SK-N-SH (cell line): ENCODE data around the gene NFATC2IP. TPM values are rescaled to one million over a fixed set of nuclear protein-coding genes. Genes with fewer than 3 reads are reported as not detected.
A peak's percentile ranks its signal among the peaks of the same experiment; 100 is the strongest.

Source experiments
- CTCF ChIA-PET: fragments of 300-600, 350-600 bp; formaldehyde crosslinking; extraction: SDS; loops from one replicate; lab custom pipeline; 2021; lab: Yijun Ruan, JAX
- POLR2A ChIA-PET: fragments of 350-600 bp; sonication (Branson Sonifier 250); formaldehyde crosslinking; extraction: SDS; loops from one replicate; lab custom pipeline; 2020; ENCODE audit warnings: antibody characterized with exemption, inconsistent platforms; lab: Yijun Ruan, JAX
- DNase-seq: peaks from one replicate; pipeline ENCODE4 v3.0.0; 2012
- H2AFZ ChIP-seq: fragments of 200-600 bp; sonication (generic); 2 replicates; pipeline ENCODE4 v1.8.1; 2016; ENCODE audit warnings: antibody characterized with exemption, mild to moderate bottlenecking, low read depth
- H3F3A ChIP-seq: fragments of 200-600 bp; sonication (generic); replicated peaks from 2 replicates; pipeline ENCODE3; 2016; ENCODE audit warnings: antibody characterized with exemption, mild to moderate bottlenecking; ENCODE audit not compliant: insufficient read depth
- H3K27ac ChIP-seq, 2 experiments: fragments of 200-500 bp in 1 of 2; fragments of 200-600 bp in 1 of 2; sonication (Bioruptor generic) in 1 of 2; sonication (generic), shearing (Covaris generic) in 1 of 2; 2 replicates each; pipeline versions ENCODE4 v1.5.1 to v1.6.1; 2014 to 2016; ENCODE audit warnings: low read depth in 2 of 2, inconsistent platforms in 1 of 2, low read length in 1 of 2, mild to moderate bottlenecking in 1 of 2, mixed read lengths in 1 of 2
- H3K27me3 ChIP-seq: fragments of 200-600 bp; sonication (generic), shearing (Covaris generic); 2 replicates; pipeline ENCODE4 v1.6.1; 2016; ENCODE audit warnings: mixed run types; ENCODE audit not compliant: insufficient read depth
- H3K36me3 ChIP-seq, 2 experiments: fragments of 200-500 bp in 1 of 2; fragments of 200-600 bp in 1 of 2; sonication (Bioruptor generic) in 1 of 2; sonication (generic) in 1 of 2; replicated peaks in 1 of 2; 2 replicates each; pipeline versions ENCODE3 to v1.5.1; 2014 to 2016; ENCODE audit warnings: low read length in 1 of 2, mild to moderate bottlenecking in 1 of 2; ENCODE audit not compliant: insufficient read depth in 2 of 2, control insufficient read depth in 1 of 2
- H3K4me1 ChIP-seq, 2 experiments: fragments of 200-500 bp in 1 of 2; fragments of 200-600 bp in 1 of 2; sonication (Bioruptor generic) in 1 of 2; sonication (generic), shearing (Covaris generic) in 1 of 2; 2 replicates each; pipeline versions ENCODE4 v1.5.1 to v1.6.1; 2014 to 2016; ENCODE audit warnings: low read depth in 1 of 2, low read length in 1 of 2, mixed run types in 1 of 2; ENCODE audit not compliant: insufficient read depth in 2 of 2, control insufficient read depth in 1 of 2
- H3K4me2 ChIP-seq: fragments of 200-600 bp; sonication (generic), shearing (Covaris generic); 2 replicates; pipeline ENCODE4 v1.6.1; 2017; ENCODE audit warnings: mixed run types
- H3K4me3 ChIP-seq, 2 experiments: fragments of 200-500 bp in 1 of 2; fragments of 200-600 bp in 1 of 2; sonication (Bioruptor generic) in 1 of 2; sonication (generic), shearing (Covaris generic) in 1 of 2; 2 replicates each; pipeline versions ENCODE4 v1.5.1 to v1.8.1; 2014 to 2016; ENCODE audit warnings: low read depth in 2 of 2, inconsistent platforms in 1 of 2, low read length in 1 of 2, mild to moderate bottlenecking in 1 of 2, mixed read lengths in 1 of 2, moderate library complexity in 1 of 2
- H3K79me2 ChIP-seq: fragments of 200-600 bp; sonication (generic); 2 replicates; pipeline ENCODE4 v1.8.1; 2017; ENCODE audit warnings: mild to moderate bottlenecking; ENCODE audit not compliant: insufficient read depth
- H3K9ac ChIP-seq: fragments of 200-600 bp; sonication (generic); 2 replicates; pipeline ENCODE4 v1.6.1; 2017; ENCODE audit warnings: mixed run types
- H3K9me2 ChIP-seq: fragments of 200-600 bp; sonication (generic); 2 replicates; pipeline ENCODE4 v1.6.1; 2017; ENCODE audit warnings: mixed run types
- H3K9me3 ChIP-seq: fragments of 200-600 bp; sonication (generic); 2 replicates; pipeline ENCODE4 v1.6.1; 2017; ENCODE audit warnings: mixed run types, mild to moderate bottlenecking, moderate library complexity
- H4K20me1 ChIP-seq: fragments of 200-600 bp; sonication (generic); 2 replicates; pipeline ENCODE4 v1.6.1; 2017; ENCODE audit warnings: mild to moderate bottlenecking, mixed run types; ENCODE audit not compliant: insufficient read depth
- CTCF ChIP-seq: fragments of 200-600 bp; sonication (generic); IDR thresholded peaks from 2 replicates; pipeline ENCODE4 v1.6.1; 2017; ENCODE audit warnings: antibody characterized with exemption, mild to moderate bottlenecking, moderate library complexity
- EZH2phosphoT487 ChIP-seq: fragments of 200-600 bp; sonication (generic); IDR thresholded peaks from 2 replicates; pipeline ENCODE4 v1.6.1; 2017; ENCODE audit warnings: low read depth, mixed run types, mild to moderate bottlenecking, antibody characterized with exemption, moderate library complexity, borderline replicate concordance
- FOXJ3 ChIP-seq: sonication (generic); formaldehyde crosslinking; IDR thresholded peaks from 2 replicates; pipeline ENCODE4 v1.5.1; 2020; ENCODE audit warnings: mild to moderate bottlenecking, missing genetic modification reagents
- FOXM1 ChIP-seq: IDR thresholded peaks from 2 replicates; pipeline ENCODE4 v1.4.0; 2012; ENCODE audit warnings: low read depth, mild to moderate bottlenecking
- GABPA ChIP-seq: IDR thresholded peaks from 2 replicates; pipeline ENCODE4 v1.4.0; 2012; ENCODE audit warnings: low read depth, mild to moderate bottlenecking
- MAX ChIP-seq: IDR thresholded peaks from 2 replicates; pipeline ENCODE4 v1.4.0; 2012; ENCODE audit warnings: low read depth
- NFIC ChIP-seq: IDR thresholded peaks from 2 replicates; pipeline ENCODE4 v1.4.0; 2012; ENCODE audit warnings: borderline replicate concordance
- PBX3 ChIP-seq: IDR thresholded peaks from 2 replicates; pipeline ENCODE4; 2012
- POLR2AphosphoS5 ChIP-seq: IDR thresholded peaks from 2 replicates; pipeline ENCODE4 v1.6.1; 2012; ENCODE audit warnings: low read depth, low read length
- RFX5 ChIP-seq: IDR thresholded peaks from 2 replicates; pipeline ENCODE4 v1.6.1; 2012; ENCODE audit warnings: mild to moderate bottlenecking, improper control_type of control experiment, low read length
- RXRA ChIP-seq: IDR thresholded peaks from 2 replicates; pipeline ENCODE4 v1.4.0; 2012; ENCODE audit warnings: low read depth, mild to moderate bottlenecking, borderline replicate concordance
- SIN3A ChIP-seq: IDR thresholded peaks from 2 replicates; pipeline ENCODE4 v1.6.1; 2012; ENCODE audit warnings: low read depth, mild to moderate bottlenecking, low read length, moderate library complexity, borderline replicate concordance
- SMC3 ChIP-seq: IDR thresholded peaks from 2 replicates; pipeline ENCODE4 v1.6.1; 2012; ENCODE audit warnings: low read depth, low read length, improper control_type of control experiment
- TAF1 ChIP-seq: IDR thresholded peaks from 2 replicates; pipeline ENCODE4 v1.6.1; 2012; ENCODE audit warnings: low read depth, mild to moderate bottlenecking, low read length, moderate library complexity, borderline replicate concordance
- TCF12 ChIP-seq: IDR thresholded peaks from 2 replicates; pipeline ENCODE4 v1.4.0; 2012
- USF2 ChIP-seq: fragments of 150-350 bp; IDR thresholded peaks from 2 replicates; pipeline ENCODE4 v1.6.1; 2017; ENCODE audit warnings: antibody characterized with exemption, low read length, low read depth, borderline replicate concordance
- ZBTB33 ChIP-seq: IDR thresholded peaks from 2 replicates; pipeline ENCODE4 v1.4.0; 2012; ENCODE audit warnings: low read depth, borderline replicate concordance
- WGBS: methylation state at CpG from one replicate; pipeline ENCODE4 v1.1.6; 2017; ENCODE audit warnings: low lambda C conversion rate; 5-methylcytosine and 5-hydroxymethylcytosine counted together
- polyA plus RNA-seq, 3 experiments: library from polyadenylated mRNA; depleted of rRNA; stranded (reverse); fragments of >200 nt; gene quantifications; 2 replicates each; pipeline ENCODE4 v1.2.3, GENCODE V29; 2012

Gene NFATC2IP
- polyA plus RNA-seq, 1 of the 3 experiments (the other 2 are of a cell fraction): 41.9 TPM

GRCh38 chr16:28923231-28923587 lies 27.5 kb upstream of the NFATC2IP start:
- no peak for DNase-seq
- Histone ChIP-seq H3K4me2 (no peak overlapping the region), H2AFZ (no peak overlapping the region), H3K27ac (no peak overlapping the region), H3K4me1 (peaks cover 0 to 5% of the 10 kb centered on the region in 2 experiments; a peak in 1 of 4 replicates), H3K4me3 (no peak overlapping the region), H3K79me2 (0 out of 2 replicates have a peak, but pooled peaks cover 4% of the 10 kb centered on the region), H4K20me1 (0 out of 2 replicates have a peak, but pooled peaks cover 6% of the 10 kb centered on the region), H3K36me3 (peaks cover 8 to 19% of the 10 kb centered on the region in 2 experiments), H3K9ac (no peak overlapping the region), H3F3A (peaks cover 10% of the 10 kb centered on the region), H3K27me3 (no peaks in the 10 kb centered on the region), H3K9me2 (no peaks in the 10 kb centered on the region), H3K9me3 (no peaks in the 10 kb centered on the region)
- TF ChIP-seq CTCF (no peak), FOXJ3 (CRISPR knock-in tag) (no peak), PBX3 (no peak), TAF1 (no peak), SIN3A (no peak), SMC3 (no peak), USF2 (no peak), NFIC (no peak)
- WGBS: 94% methylated on average over 3 of the region's 3 CpGs
- CTCF ChIA-PET: interaction anchor here (1.1 kb wide), 1 partner anchor 22 kb away, joined by 7 read pairs; no protein-coding TSS in a partner anchor
- POLR2A ChIA-PET: interaction anchor here (1.0 kb wide), 1 partner anchor 60 kb away, joined by 3 read pairs; the partner anchor contains the start of gene SH2B1

- Histone ChIP-seq H3K4me1 (peaks cover 0 to 5% of the 10 kb centered on the region in 2 experiments; a peak in 1 of 4 replicates), H4K20me1 (0 out of 2 replicates have a peak, but pooled peaks cover 6% of the 10 kb centered on the region), H3F3A (peaks cover 10% of the 10 kb centered on the region), H3K9me3 (no peaks in the 10 kb centered on the region), H3K4me2 (peak overlapping the region; percentile 82), H3K9me2 (no peaks in the 10 kb centered on the region), H3K36me3 (peaks cover 8 to 16% of the 10 kb centered on the region in 2 experiments), H3K27ac (no peak overlapping the region), H3K4me3 (peak overlapping the region in 1 of 2 experiments; percentile 63; a peak in 2 of 4 replicates), H3K27me3 (no peaks in the 10 kb centered on the region), H3K9ac (no peak overlapping the region), H3K79me2 (0 out of 2 replicates have a peak, but pooled peaks cover 4% of the 10 kb centered on the region), H2AFZ (no peak overlapping the region)
- WGBS: 84% methylated on average over 12 of the region's 13 CpGs
- no peak for DNase-seq
- ChIA-PET POLR2A (interaction anchor here (1.0 kb wide), 1 partner anchor 61 kb away, joined by 3 read pairs; the partner anchor contains the start of gene SH2B1), CTCF (interaction anchor here (0.7 to 1.1 kb wide), 3 partner anchors 21 to 50 kb away, joined by 3 to 7 read pairs (median 3); no protein-coding TSS in a partner anchor)
- TF ChIP-seq TCF12 (no peak), SMC3 (no peak), POLR2AphosphoS5 (no peak), EZH2phosphoT487 (no peak), RFX5 (no peak), RXRA (no peak), ZBTB33 (no peak), CTCF (no peak), FOXM1 (no peak), GABPA (no peak), MAX (no peak)
Observed at GRCh38 chr16:28923652-28924398, 26.9 kb upstream of the NFATC2IP start.
